ENCODE data around the gene KCNMA1. TPM values are rescaled to one million over a fixed set of nuclear protein-coding genes. Genes with fewer than 3 reads are reported as not detected.

The KCNMA1 gene
- total RNA-seq, 4 donors from 2014 or later = 10.1 to 32.6 (median 20.1) TPM

DNA sequence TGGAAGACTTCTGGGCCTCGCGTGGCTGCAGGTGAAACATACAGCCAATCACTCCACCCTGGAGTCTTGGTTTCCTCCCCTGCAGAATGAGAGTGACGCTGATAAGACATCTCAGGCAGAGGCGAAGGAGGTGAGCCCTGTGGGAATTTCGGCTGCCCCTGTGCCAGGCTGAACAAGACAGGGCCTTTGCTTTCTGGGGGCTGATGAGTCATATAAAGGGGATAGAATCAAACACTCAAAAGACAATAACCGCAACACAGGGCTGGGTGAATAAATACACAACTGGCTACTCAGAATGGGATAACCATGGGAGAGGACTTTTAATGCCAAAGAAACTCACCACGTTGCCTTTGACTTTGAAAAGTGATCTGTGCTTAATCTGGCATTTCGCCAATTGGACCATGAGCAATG, 143.8 kb downstream of the KCNMA1 start:
- ATAC-seq (ENCODE audit: low FRiP score) (no peak), DNase-seq (ENCODE audit: low spot score) (no peak)
- TF ChIP-seq, protein P1, sequence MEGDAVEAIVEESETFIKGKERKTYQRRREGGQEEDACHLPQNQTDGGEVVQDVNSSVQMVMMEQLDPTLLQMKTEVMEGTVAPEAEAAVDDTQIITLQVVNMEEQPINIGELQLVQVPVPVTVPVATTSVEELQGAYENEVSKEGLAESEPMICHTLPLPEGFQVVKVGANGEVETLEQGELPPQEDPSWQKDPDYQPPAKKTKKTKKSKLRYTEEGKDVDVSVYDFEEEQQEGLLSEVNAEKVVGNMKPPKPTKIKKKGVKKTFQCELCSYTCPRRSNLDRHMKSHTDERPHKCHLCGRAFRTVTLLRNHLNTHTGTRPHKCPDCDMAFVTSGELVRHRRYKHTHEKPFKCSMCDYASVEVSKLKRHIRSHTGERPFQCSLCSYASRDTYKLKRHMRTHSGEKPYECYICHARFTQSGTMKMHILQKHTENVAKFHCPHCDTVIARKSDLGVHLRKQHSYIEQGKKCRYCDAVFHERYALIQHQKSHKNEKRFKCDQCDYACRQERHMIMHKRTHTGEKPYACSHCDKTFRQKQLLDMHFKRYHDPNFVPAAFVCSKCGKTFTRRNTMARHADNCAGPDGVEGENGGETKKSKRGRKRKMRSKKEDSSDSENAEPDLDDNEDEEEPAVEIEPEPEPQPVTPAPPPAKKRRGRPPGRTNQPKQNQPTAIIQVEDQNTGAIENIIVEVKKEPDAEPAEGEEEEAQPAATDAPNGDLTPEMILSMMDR (IDR thresholded peaks at IDR 0.05) = no peak

- TF ChIP-seq, protein P1 (IDR thresholded peaks at IDR 0.05) = no peak
- no peak for ATAC-seq (ENCODE audit: low FRiP score)
- DNase-seq (ENCODE audit: low spot score) = no peak
Measured at GRCh38 chr10:77493239-77493806, 144.3 kb downstream of the KCNMA1 start.

DNA sequence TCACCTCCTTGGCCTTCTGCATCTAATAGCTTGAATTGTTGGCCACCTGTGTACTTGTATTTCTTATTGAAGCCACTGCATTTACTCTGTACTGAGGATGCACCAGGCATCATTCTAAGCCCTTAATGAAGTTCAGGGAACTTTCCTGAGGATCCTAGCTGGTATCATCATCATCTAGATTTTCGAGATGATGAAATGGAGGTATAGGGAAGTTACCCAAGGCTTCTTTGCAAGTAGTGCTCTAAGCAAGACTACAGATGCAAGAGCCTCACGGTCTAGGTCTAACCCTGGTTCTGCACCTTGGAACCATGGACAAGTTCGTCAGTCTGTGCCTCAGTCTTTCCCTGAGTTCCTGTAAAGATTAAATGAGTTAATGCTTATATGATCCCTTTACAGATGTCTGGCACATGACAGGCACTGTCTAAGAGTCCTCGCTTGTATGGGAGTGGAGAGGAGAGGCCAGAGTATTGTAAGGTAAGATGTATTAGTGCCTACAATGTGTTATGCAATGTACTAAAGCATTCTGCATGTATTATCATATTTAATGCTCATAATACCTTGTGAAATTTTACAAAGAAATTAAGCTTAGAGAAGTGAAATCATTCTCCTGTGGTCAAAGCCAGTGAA, 145.1 kb downstream of the KCNMA1 start:
- ATAC-seq (ENCODE audit: low FRiP score) = no peak
- TF ChIP-seq, protein P1 (IDR thresholded peaks at IDR 0.05) = no peak
- no peak for DNase-seq (ENCODE audit: low spot score)

GRCh38 chr10:77490534-77491314, 146.9 kb downstream of the KCNMA1 start:
- TF ChIP-seq, protein P1 (IDR thresholded peaks at IDR 0.05) = no peak
- ATAC-seq (ENCODE audit: low FRiP score) = no peak
- no peak for DNase-seq (ENCODE audit: low spot score)

GRCh38 chr10:77486517-77486916, 151.1 kb downstream of the KCNMA1 start:
- no peak for DNase-seq (ENCODE audit: low spot score)
- no peak for ATAC-seq (ENCODE audit: low FRiP score)
- TF ChIP-seq, protein P1 (IDR thresholded peaks at IDR 0.05) = no peak

DNA sequence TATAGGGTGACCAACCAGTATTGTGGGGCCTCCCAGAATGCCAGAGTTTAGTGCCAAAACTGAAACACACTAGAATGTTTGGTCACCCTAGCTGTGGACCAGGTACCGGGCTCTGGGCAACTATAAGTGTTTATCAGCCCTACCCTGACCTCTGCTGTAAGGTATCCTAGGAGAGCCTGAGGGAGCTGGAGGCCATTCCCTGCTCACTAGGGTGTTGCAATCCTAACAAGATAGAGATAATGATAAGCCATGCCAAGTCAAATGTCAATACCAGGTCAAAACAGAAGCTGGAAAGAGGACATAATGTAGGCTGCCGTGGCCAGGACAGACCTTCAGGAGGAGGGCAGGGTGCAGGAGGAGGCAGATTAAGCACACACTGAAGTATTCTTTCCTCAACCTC, 151.8 kb downstream of the KCNMA1 start:
- DNase-seq (ENCODE audit: low spot score) (no peak), ATAC-seq (ENCODE audit: low FRiP score) (no peak)
- TF ChIP-seq, protein P1 (IDR thresholded peaks at IDR 0.05) = no peak
